GM19239 (cell line): ENCODE measurements around the gene SPG7.
"Not testable (repeated sequence)": the region's sequence is repeated elsewhere in the genome, so short reads cannot be mapped to it uniquely, and the experiment has no call there.

ENCODE experiments used
- DNase-seq: peaks from one replicate; pipeline ENCODE4 v3.0.0; 2011; ENCODE audit warnings: low spot score; ENCODE audit not compliant: insufficient read length
- FAIRE-seq: peaks from 2 replicates; lab custom pipeline; 2011; peaks lifted over from hg19 to GRCh38; lab: Jason Lieb, UNC

The SPG7 gene

GRCh38 chr16:89574681-89575246 lies 66.6 kb downstream of the SPG7 start:
- DNase-seq (peak; percentile 96), FAIRE-seq (peak; percentile 59)

GRCh38 chr16:89575247-89576152 lies 67.3 kb downstream of the SPG7 start, which contains the start of gene CPNE7:
Gene CPNE7 (plus strand): TSS chr16:89575758. CDS start chr16:89575898, 140 bp downstream.
- peak; percentile 83 for DNase-seq
- FAIRE-seq, result no peak

- DNase-seq, result no peak
- no peak for FAIRE-seq
These were observed 68.2 kb downstream of the SPG7 start for GRCh38 chr16:89576153-89577054.

GRCh38 chr16:89577055-89577759 lies 69.0 kb downstream of the SPG7 start:
- no peak for FAIRE-seq
- DNase-seq, result no peak

GRCh38 chr16:89579351-89579750 lies 71.1 kb downstream of the SPG7 start:
- FAIRE-seq (no peak), DNase-seq (no peak)

GRCh38 chr16:89581045-89581695 lies 73.0 kb downstream of the SPG7 start:
- no peak for DNase-seq
- no peak for FAIRE-seq

GRCh38 chr16:89581861-89582563 lies 73.8 kb downstream of the SPG7 start:
- FAIRE-seq (no peak), DNase-seq (no peak)

GRCh38 chr16:89582614-89583196 lies 74.5 kb downstream of the SPG7 start:
- FAIRE-seq, result no peak
- no peak for DNase-seq

- DNase-seq (no peak), FAIRE-seq (no peak)
These were observed 75.1 kb downstream of the SPG7 start for GRCh38 chr16:89583197-89583894.

GRCh38 chr16:89583895-89584644 lies 75.9 kb downstream of the SPG7 start:
- DNase-seq, result no peak

GRCh38 chr16:89584768-89585549 lies 76.8 kb downstream of the SPG7 start:
- DNase-seq (no peak), FAIRE-seq (no peak)

More at GRCh38 chr16:89583895-89584644, 75.9 kb downstream of the SPG7 start:
- FAIRE-seq, result no peak

- DNase-seq (no peak), FAIRE-seq (no peak)
These were observed 78.0 kb downstream of the SPG7 start for GRCh38 chr16:89586218-89586617.

- no peak for FAIRE-seq
- no peak for DNase-seq
These were observed 78.7 kb downstream of the SPG7 start for GRCh38 chr16:89586853-89587252.

- FAIRE-seq, DNase-seq: not testable (repeated sequence)
These were observed 79.5 kb downstream of the SPG7 start for GRCh38 chr16:89587676-89588075.

GRCh38 chr16:89588413-89589109 lies 80.4 kb downstream of the SPG7 start:
- FAIRE-seq, result no peak
- DNase-seq, result no peak
